ENCODE measurements around the gene REPIN1. TPM values are rescaled to one million over a fixed set of nuclear protein-coding genes. Genes with fewer than 3 reads are reported as not detected.

The REPIN1 gene
- polyA plus RNA-seq, 1 of the 3 experiments (the other 2 are of a cell fraction) = 91.6 TPM

GRCh38 chr7:150374472-150374871 lies 5.8 kb downstream of the REPIN1 start:
- Histone ChIP-seq H3K4me3 (ENCODE audit: low read depth in 2 of 2, low read length in 1 of 2) (no peak overlapping the region), H2AFZ (ENCODE audit: low read depth) (no peak overlapping the region), H3K9me3 (no peaks in the 10 kb centered on the region), H3K27me3 (ENCODE audit: insufficient read depth) (no peaks in the 10 kb centered on the region), H3K79me2 (ENCODE audit: insufficient read depth) (peaks cover 40% of the 10 kb centered on the region), H3F3A (replicated peaks; ENCODE audit: insufficient read depth) (peaks cover 30% of the 10 kb centered on the region), H3K36me3 (replicated peaks in 1 of 2; ENCODE audit: control insufficient read depth in 1 of 2, insufficient read depth in 2 of 2, low read length in 1 of 2) (peaks cover 19 to 49% of the 10 kb centered on the region in 2 experiments), H3K9ac (no peak overlapping the region), H3K4me2 (no peak overlapping the region), H3K4me1 (ENCODE audit: control insufficient read depth in 1 of 2, insufficient read depth in 2 of 2, low read depth in 1 of 2, low read length in 1 of 2) (peaks cover 9 to 31% of the 10 kb centered on the region in 2 experiments; a peak in 3 of 4 replicates), H3K27ac (ENCODE audit: low read depth in 2 of 2, low read length in 1 of 2) (no peak overlapping the region), H3K9me2 (no peaks in the 10 kb centered on the region), H4K20me1 (ENCODE audit: insufficient read depth) (no peaks in the 10 kb centered on the region)
- ChIA-PET CTCF (interaction anchor here (0.8 to 1.4 kb wide), 7 partner anchors 11 to 89 kb away, joined by 3 to 5 read pairs (median 4); no protein-coding TSS in a partner anchor), POLR2A (no interaction called here)
- no peak for TF ChIP-seq USF1 (IDR thresholded peaks at IDR 0.05; ENCODE audit: borderline replicate concordance, low read depth)
- WGBS (ENCODE audit: low lambda C conversion rate) = 93% methylated on average over 5 of the region's 5 CpGs
- no peak for DNase-seq

DNA sequence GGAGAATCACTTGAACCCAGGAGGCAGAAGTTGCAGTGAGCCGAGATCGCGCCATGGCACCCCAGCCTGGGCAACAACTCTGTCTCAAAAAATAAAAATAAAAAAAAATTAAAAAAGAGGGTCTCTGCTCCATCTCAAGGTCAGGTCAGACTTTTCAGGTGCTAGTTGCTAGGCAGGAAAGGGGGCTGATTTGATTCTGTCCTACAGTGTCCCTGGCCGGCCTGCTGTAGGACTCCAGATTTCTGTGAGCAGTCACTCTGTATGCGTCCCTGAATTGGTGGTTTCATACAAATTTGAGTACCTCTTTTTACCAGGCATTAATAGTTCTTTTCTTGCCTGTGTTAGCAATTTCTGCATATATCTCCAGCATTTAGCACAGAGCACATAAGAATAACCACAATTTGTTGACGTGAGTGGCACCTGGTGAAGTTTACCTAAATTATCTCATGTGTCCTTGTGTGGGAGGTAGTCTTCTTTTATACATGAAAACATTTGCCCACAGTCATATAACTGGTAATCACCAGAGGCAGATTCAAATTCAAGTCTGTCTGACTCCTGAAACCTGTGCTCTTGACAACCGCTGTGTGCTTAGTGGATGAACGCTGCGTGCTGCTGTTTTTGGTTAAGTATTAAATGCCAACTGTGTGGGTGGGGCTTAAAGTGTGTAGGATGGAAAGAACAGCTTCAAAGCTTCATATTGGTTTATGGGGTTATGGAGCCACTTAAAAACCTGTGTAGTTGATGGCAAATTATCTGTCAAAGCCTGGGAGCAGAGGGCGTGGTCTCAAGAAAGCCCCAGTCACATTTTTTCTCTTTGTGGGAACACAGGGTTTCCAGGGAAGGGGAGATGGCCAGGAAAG lies 7.3 kb downstream of the REPIN1 start:
- H3K27me3 ChIP-seq (ENCODE audit: insufficient read depth) = no peaks in the 10 kb centered on the region
- H3K79me2 ChIP-seq (ENCODE audit: insufficient read depth) = peaks cover 40% of the 10 kb centered on the region; the same call in 1 of the 2 replicates
- no peak overlapping the region for H3K4me2 ChIP-seq
- no peaks in the 10 kb centered on the region for H4K20me1 ChIP-seq (ENCODE audit: insufficient read depth)
- CTCF ChIA-PET = no interaction called here
- H3K9ac ChIP-seq = no peak overlapping the region
- H3F3A ChIP-seq (replicated peaks; ENCODE audit: insufficient read depth) = peaks cover 30% of the 10 kb centered on the region
- no peak overlapping the region for H3K4me3 ChIP-seq (ENCODE audit: low read depth in 2 of 2, low read length in 1 of 2)
- POLR2A ChIA-PET = no interaction called here
- no peaks in the 10 kb centered on the region for H3K9me2 ChIP-seq
- peaks cover 0 to 28% of the 10 kb centered on the region in 2 experiments; a peak in 2 of 4 replicates for H3K4me1 ChIP-seq (ENCODE audit: control insufficient read depth in 1 of 2, insufficient read depth in 2 of 2, low read depth in 1 of 2, low read length in 1 of 2)
- no peaks in the 10 kb centered on the region for H3K9me3 ChIP-seq
- no peak for DNase-seq
- H3K27ac ChIP-seq (ENCODE audit: low read depth in 2 of 2, low read length in 1 of 2) = no peak overlapping the region
- WGBS (ENCODE audit: low lambda C conversion rate) = 92% methylated on average over 10 of the region's 10 CpGs
- peaks cover 19 to 42% of the 10 kb centered on the region in 2 experiments for H3K36me3 ChIP-seq (replicated peaks in 1 of 2; ENCODE audit: control insufficient read depth in 1 of 2, insufficient read depth in 2 of 2, low read length in 1 of 2)
- H2AFZ ChIP-seq (ENCODE audit: low read depth) = no peak overlapping the region
- TF ChIP-seq FOSL2 (IDR thresholded peaks at IDR 0.05; ENCODE audit: borderline replicate concordance, low read depth) = no peak
- TF ChIP-seq GABPA (IDR thresholded peaks at IDR 0.05; ENCODE audit: low read depth) = no peak
- no peak for TF ChIP-seq POLR2AphosphoS5 (IDR thresholded peaks at IDR 0.05; ENCODE audit: low read depth, low read length)
- TF ChIP-seq MXI1 (IDR thresholded peaks at IDR 0.05; ENCODE audit: low read depth, low read length) = no peak
- TF ChIP-seq CHD2 (IDR thresholded peaks at IDR 0.05; ENCODE audit: low read length, partially characterized antibody) = no peak
- TF ChIP-seq MAX (IDR thresholded peaks at IDR 0.05; ENCODE audit: low read depth) = no peak
- TF ChIP-seq, protein P1, sequence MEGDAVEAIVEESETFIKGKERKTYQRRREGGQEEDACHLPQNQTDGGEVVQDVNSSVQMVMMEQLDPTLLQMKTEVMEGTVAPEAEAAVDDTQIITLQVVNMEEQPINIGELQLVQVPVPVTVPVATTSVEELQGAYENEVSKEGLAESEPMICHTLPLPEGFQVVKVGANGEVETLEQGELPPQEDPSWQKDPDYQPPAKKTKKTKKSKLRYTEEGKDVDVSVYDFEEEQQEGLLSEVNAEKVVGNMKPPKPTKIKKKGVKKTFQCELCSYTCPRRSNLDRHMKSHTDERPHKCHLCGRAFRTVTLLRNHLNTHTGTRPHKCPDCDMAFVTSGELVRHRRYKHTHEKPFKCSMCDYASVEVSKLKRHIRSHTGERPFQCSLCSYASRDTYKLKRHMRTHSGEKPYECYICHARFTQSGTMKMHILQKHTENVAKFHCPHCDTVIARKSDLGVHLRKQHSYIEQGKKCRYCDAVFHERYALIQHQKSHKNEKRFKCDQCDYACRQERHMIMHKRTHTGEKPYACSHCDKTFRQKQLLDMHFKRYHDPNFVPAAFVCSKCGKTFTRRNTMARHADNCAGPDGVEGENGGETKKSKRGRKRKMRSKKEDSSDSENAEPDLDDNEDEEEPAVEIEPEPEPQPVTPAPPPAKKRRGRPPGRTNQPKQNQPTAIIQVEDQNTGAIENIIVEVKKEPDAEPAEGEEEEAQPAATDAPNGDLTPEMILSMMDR (IDR thresholded peaks at IDR 0.05) = no peak
- no peak for TF ChIP-seq ZBTB33 (IDR thresholded peaks at IDR 0.05; ENCODE audit: borderline replicate concordance, low read depth)
- TF ChIP-seq, protein P2, sequence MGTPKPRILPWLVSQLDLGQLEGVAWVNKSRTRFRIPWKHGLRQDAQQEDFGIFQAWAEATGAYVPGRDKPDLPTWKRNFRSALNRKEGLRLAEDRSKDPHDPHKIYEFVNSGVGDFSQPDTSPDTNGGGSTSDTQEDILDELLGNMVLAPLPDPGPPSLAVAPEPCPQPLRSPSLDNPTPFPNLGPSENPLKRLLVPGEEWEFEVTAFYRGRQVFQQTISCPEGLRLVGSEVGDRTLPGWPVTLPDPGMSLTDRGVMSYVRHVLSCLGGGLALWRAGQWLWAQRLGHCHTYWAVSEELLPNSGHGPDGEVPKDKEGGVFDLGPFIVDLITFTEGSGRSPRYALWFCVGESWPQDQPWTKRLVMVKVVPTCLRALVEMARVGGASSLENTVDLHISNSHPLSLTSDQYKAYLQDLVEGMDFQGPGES (IDR thresholded peaks at IDR 0.05; ENCODE audit: low read depth, low read length) = no peak
- no peak for TF ChIP-seq RAD21 (IDR thresholded peaks at IDR 0.05; ENCODE audit: low read length)
- TF ChIP-seq EZH2phosphoT487 (IDR thresholded peaks at IDR 0.05; ENCODE audit: borderline replicate concordance, low read depth) = no peak
- no peak for TF ChIP-seq FOXJ3 (CRISPR knock-in tag; IDR thresholded peaks at IDR 0.05)
- no peak for TF ChIP-seq TEAD4 (IDR thresholded peaks at IDR 0.05; ENCODE audit: borderline replicate concordance, insufficient read depth)
- no peak for TF ChIP-seq REST (IDR thresholded peaks at IDR 0.05; ENCODE audit: low read depth, low read length)
